Measurements from ENCODE around the gene RILPL2. TPM values are rescaled to one million over a fixed set of nuclear protein-coding genes. Genes with fewer than 3 reads are reported as not detected.
A peak's percentile ranks its signal among the peaks of the same experiment; 100 is the strongest.
"Not testable (repeated sequence)": the region's sequence is repeated elsewhere in the genome, so short reads cannot be mapped to it uniquely, and the experiment has no call there.

The RILPL2 gene
- total RNA-seq, 4 donors from 2014 or later = 1.3 to 5.7 (median 3.7) TPM

DNA sequence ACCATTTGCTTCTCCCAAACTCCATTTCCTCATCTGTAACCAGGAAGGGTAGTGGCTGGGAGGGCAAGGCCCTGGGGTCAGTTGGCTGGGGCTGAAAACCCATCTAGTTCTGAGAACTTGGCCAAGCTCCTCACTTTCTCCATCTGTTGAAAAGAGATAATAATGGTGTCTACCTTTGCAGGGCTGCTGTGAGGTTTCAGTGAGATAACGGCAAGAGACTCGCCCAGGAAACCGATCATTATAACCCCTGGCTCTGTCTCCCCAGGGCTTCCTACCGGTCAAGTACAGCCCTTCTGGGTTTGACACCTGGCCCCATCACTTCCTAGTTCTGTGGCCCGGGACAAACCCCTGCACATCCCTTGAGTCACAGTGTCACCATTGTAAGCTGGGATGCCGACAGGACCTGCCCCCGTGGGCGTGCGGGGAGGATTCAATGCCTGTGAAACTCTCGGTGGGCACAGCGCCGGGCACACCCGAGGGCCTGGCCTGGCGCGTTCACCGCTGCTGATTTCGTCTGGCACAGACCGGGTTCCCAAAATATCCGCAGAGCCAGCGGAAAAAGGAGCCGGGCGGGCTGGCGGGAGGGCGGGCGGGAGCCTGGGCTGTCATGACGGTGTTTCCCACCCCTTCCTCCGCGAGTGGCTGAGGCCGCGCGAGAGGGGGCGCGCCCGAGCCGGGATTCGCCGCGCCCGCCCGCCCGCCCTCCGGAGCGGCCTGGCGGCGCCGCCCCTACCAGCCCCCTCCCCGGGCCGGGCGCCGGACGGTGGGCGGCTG is 48.1 kb downstream of the RILPL2 start:
- DNase-seq = no peak
- Histone ChIP-seq H3K4me1 (peaks cover 36 to 71% (median 41%) of the 10 kb centered on the region in 3 donors), H3K4me3 (peak overlapping the region; percentile 37 to 83 (median 66)), H3K27me3 (no peaks in the 10 kb centered on the region), H3K36me3 (peaks cover 8 to 24% (median 16%) of the 10 kb centered on the region in 3 donors), H3K9me3 (no peaks in the 10 kb centered on the region), H3K27ac (peak overlapping the region; percentile 89 to 98 (median 95))
- TF ChIP-seq, protein P1, sequence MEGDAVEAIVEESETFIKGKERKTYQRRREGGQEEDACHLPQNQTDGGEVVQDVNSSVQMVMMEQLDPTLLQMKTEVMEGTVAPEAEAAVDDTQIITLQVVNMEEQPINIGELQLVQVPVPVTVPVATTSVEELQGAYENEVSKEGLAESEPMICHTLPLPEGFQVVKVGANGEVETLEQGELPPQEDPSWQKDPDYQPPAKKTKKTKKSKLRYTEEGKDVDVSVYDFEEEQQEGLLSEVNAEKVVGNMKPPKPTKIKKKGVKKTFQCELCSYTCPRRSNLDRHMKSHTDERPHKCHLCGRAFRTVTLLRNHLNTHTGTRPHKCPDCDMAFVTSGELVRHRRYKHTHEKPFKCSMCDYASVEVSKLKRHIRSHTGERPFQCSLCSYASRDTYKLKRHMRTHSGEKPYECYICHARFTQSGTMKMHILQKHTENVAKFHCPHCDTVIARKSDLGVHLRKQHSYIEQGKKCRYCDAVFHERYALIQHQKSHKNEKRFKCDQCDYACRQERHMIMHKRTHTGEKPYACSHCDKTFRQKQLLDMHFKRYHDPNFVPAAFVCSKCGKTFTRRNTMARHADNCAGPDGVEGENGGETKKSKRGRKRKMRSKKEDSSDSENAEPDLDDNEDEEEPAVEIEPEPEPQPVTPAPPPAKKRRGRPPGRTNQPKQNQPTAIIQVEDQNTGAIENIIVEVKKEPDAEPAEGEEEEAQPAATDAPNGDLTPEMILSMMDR (IDR thresholded peaks at IDR 0.05) = no peak
- peak in 1 of 4 donors; percentile 26 for TF ChIP-seq POLR2A (IDR thresholded peaks at IDR 0.05)
- 1 to 6% methylated on average over 3 to 18 of the region's 52 CpGs for WGBS, 2 donors
- intact Hi-C loops (cut with DNase I) = no loop called here

DNA sequence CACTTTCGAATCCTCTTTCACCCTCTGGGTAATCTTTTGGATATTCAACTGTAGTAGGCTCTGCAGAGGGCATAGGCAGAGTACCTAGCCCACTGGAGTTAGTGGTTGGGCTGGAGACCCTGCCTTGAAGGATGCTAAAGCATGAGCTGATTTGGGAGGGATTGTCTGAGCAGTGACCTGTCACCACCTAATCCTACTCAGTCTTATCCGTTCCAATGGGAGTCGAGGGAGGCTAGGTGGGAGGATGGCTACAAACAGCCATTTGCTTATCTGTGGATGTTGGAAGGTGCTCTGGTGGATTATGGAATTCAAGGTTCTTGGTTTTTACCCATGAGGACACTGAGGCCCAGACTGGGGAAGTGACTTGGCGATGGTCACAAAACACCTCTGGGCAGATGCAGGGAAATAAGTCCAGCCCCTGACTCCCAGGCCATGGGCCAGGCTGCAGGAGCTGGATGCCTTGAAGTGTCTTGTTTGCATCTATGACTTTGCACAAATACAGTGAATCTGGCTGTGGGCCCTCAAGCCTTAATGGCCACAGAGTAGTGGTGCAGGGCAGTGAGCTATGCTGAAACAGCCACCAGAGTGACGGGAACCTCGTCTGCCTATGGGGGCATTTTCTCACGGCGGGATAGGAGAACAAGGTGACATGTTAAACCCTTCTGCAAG is 48.8 kb downstream of the RILPL2 start:
- intact Hi-C loops (cut with DNase I) = no loop called here
- H3K36me3 ChIP-seq = peaks cover 8 to 16% (median 13%) of the 10 kb centered on the region in 3 donors
- no peaks in the 10 kb centered on the region for H3K9me3 ChIP-seq
- TF ChIP-seq, protein P1 (IDR thresholded peaks at IDR 0.05) = no peak
- no peak for TF ChIP-seq POLR2A (IDR thresholded peaks at IDR 0.05)
- no peak for DNase-seq
- 61 to 68% methylated on average over 5 to 8 of the region's 8 CpGs for WGBS, 2 donors
- peak overlapping the region; percentile 89 to 98 (median 95) for H3K27ac ChIP-seq
- no peaks in the 10 kb centered on the region for H3K27me3 ChIP-seq
- peaks cover 39 to 71% (median 39%) of the 10 kb centered on the region in 3 donors for H3K4me1 ChIP-seq
- peak overlapping the region in 3 of 4 donors; percentile 48 to 83 (median 83) for H3K4me3 ChIP-seq

DNA sequence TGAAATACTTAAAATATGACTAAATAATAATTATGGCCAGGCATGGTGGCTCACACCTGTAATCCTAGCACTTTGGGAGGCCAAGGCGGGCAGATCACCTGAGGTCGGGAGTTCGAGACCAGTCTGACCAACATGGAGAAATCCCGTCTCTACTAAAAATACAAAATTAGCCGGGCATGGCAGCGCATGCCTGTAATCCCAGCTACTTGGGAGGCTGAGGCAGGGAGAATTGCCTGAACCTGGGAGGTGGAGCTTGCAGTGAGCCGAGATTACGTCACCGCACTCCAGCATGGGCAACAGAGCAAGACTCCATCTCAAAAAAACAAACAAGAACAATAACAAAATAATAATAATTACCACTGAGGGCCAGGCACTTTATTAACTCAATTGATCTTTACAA is 50.9 kb downstream of the RILPL2 start:
- H3K9me3 ChIP-seq; H3K4me3 ChIP-seq; H3K36me3 ChIP-seq; H3K27me3 ChIP-seq; DNase-seq; intact Hi-C loops (cut with DNase I); H3K27ac ChIP-seq: not testable (repeated sequence)
- 86 to 95% methylated on average over 7 to 9 of the region's 9 CpGs for WGBS, 2 donors
- peaks cover 21 to 52% (median 22%) of the 10 kb centered on the region in 3 donors for H3K4me1 ChIP-seq

DNA sequence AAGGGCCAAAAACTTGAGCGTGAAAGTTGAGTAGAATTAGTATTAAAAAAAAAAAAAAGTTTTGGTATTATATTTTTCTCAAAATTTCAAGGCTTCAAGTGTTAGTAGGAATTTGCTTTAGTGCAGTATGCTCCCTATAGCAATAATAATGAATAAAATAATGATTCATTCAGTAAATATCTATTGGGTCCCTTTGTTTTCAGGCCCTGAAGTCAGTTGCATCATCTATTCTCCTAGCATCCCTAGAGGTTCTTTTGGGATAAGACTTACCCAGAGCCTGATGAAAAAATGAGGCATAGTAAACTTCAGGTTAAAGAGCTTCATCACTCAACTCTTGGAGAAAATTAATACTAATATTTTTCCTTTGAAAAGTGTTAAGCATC is 51.5 kb downstream of the RILPL2 start:
- TF ChIP-seq, protein P1 (IDR thresholded peaks at IDR 0.05) = no peak
- no peak for TF ChIP-seq POLR2A (IDR thresholded peaks at IDR 0.05)
- H3K4me3 ChIP-seq = peak overlapping the region; percentile 80 to 93 (median 84)
- 0 to 33% methylated on average over 1 of the region's 1 CpG for WGBS, 2 donors
- H3K36me3 ChIP-seq = no peaks in the 10 kb centered on the region
- H3K27me3 ChIP-seq = no peaks in the 10 kb centered on the region
- no peaks in the 10 kb centered on the region for H3K9me3 ChIP-seq
- intact Hi-C loops (cut with DNase I) = no loop called here
- H3K27ac ChIP-seq = peak overlapping the region; percentile 81 to 94 (median 92)
- peaks cover 18 to 47% (median 22%) of the 10 kb centered on the region in 3 donors for H3K4me1 ChIP-seq
- DNase-seq = no peak

DNA sequence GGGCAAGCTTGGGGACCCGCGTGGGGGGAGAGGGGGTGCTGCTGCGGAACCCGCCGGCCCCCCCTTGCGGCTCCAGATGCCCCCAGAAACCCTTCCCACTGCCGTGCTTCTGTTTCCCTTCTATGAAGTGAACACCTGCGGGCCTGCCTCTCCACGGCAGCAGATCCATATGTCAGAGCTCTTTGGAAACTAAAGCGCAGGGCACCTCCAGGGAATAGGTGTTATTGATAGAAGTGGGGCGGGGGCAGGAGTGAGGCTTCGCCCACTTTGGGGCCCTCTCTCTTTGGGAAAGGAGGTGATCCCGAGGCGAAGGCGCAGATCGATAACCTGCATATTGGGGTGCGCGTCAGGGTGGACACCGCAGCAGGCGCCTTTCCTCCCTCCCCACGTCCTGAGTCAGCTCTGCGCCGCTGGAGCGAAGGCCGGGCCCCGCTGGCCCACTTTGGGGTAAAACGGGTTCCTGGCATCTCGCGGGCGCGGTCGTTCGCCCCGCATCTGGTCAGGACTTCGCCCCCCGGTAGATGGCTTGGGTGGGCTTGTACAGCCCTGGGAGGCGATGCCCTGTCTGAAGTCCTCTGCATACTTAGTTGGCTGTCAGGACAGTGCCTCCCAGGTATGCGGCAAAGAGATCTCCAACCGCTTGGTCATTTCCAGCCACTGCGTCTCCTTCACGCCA is 52.0 kb downstream of the RILPL2 start:
- Histone ChIP-seq H3K4me1 (peaks cover 18 to 49% (median 22%) of the 10 kb centered on the region in 3 donors), H3K27ac (peak overlapping the region; percentile 81 to 94 (median 92)), H3K4me3 (peak overlapping the region; percentile 80 to 93 (median 84)), H3K36me3 (no peaks in the 10 kb centered on the region), H3K27me3 (no peaks in the 10 kb centered on the region), H3K9me3 (no peaks in the 10 kb centered on the region)
- WGBS, 2 donors = 0 to 7% methylated on average over 7 to 8 of the region's 41 CpGs
- TF ChIP-seq, protein P1 (IDR thresholded peaks at IDR 0.05) = no peak
- TF ChIP-seq POLR2A (IDR thresholded peaks at IDR 0.05) = no peak
- DNase-seq = no peak
- intact Hi-C loops (cut with DNase I) = no loop called here
